Natural killer cell (primary cell): ENCODE measurements around the gene PLA2G4A. TPM values are rescaled to one million over a fixed set of nuclear protein-coding genes. Genes with fewer than 3 reads are reported as not detected.

Experiments
- ATAC-seq, 3 donors: fragments of 150-1000 bp in 2 of 3; fragments of 200-7000 bp in 1 of 3; cut with Tn5 transposase; 1 replicate in 1 of 3; 2 replicates in 2 of 3; pipeline ENCODE4 v1.10.0; 2021; ENCODE audit warnings: mild to moderate bottlenecking in 2 of 3, moderate library complexity in 2 of 3
- DNase-seq, 2 donors: peaks; one replicate each; pipeline versions ENCODE4 v3.0.0 to v3.0.0-alpha.2; 2013 to 2021; ENCODE audit warnings: mixed read lengths in 1 of 2
- H3K27ac ChIP-seq: one replicate; pipeline ENCODE4 v1.5.1; 2013; ENCODE audit warnings: mild to moderate bottlenecking, low read length
- H3K27me3 ChIP-seq: one replicate; pipeline ENCODE4 v1.6.1; 2013; ENCODE audit warnings: low read length; ENCODE audit not compliant: control insufficient read depth, insufficient read depth
- H3K36me3 ChIP-seq: one replicate; pipeline ENCODE4 v1.6.1; 2013; ENCODE audit warnings: low read length; ENCODE audit not compliant: control insufficient read depth, insufficient read depth
- H3K4me1 ChIP-seq: one replicate; pipeline ENCODE4 v1.6.1; 2013; ENCODE audit warnings: low read length; ENCODE audit not compliant: control insufficient read depth, insufficient read depth
- H3K4me3 ChIP-seq: one replicate; pipeline ENCODE4 v1.5.1; 2013; ENCODE audit warnings: low read length
- H3K9me3 ChIP-seq: one replicate; pipeline ENCODE4 v1.6.1; 2013; ENCODE audit warnings: low read length; ENCODE audit not compliant: control insufficient read depth, insufficient read depth
- H3K27ac Mint-ChIP-seq, 2 donors: one replicate each; pipeline ENCODE4 v1.8.0; 2022; ENCODE audit warnings: mild to moderate bottlenecking in 2 of 2, mixed read lengths in 2 of 2, moderate library complexity in 1 of 2
- H3K27me3 Mint-ChIP-seq, 2 donors: one replicate each; pipeline ENCODE4 v1.8.0; 2022; ENCODE audit warnings: low read depth in 2 of 2, mixed read lengths in 2 of 2
- H3K36me3 Mint-ChIP-seq: one replicate; pipeline ENCODE4 v1.8.0; 2022; ENCODE audit warnings: mixed read lengths
- H3K4me1 Mint-ChIP-seq, 2 donors: one replicate each; pipeline ENCODE4 v1.8.0; 2022; ENCODE audit warnings: mixed read lengths in 2 of 2
- H3K4me3 Mint-ChIP-seq: one replicate; pipeline ENCODE4 v1.8.0; 2022; ENCODE audit warnings: mild to moderate bottlenecking, moderate library complexity, mixed read lengths
- H3K9me3 Mint-ChIP-seq, 2 donors: one replicate each; pipeline ENCODE4 v1.8.0; 2022; ENCODE audit warnings: mixed read lengths in 2 of 2
- WGBS: methylation state at CpG from one replicate; pipeline ENCODE4 v1.1.7; 2013; ENCODE audit warnings: missing lambda C conversion rate; ENCODE audit not compliant: insufficient coverage; 5-methylcytosine and 5-hydroxymethylcytosine counted together
- intact Hi-C: fragments of 100-400 bp; cut with micrococcal nuclease; formaldehyde crosslinking; loops from one replicate; pipeline ENCODE4 v1.14.2; 2022
- total RNA-seq, 4 donors: library from RNA; stranded (reverse); fragments of 120-200 nt in 1 of 4; gene quantifications; one replicate each; pipeline versions ENCODE4 v1.2.3 to v1.2.4, GENCODE V29; 2013 to 2022
- TF ChIP-seq, protein P1 (sequence below): fragments of 200-600 bp; IDR thresholded peaks from one replicate; pipeline ENCODE4 v1.8.0; 2022; ENCODE audit warnings: antibody characterized with exemption

Gene PLA2G4A
- total RNA-seq, 3 donors from 2014 or later (not counting 1 experiment from before 2014, with no cell fraction given), result 0.33 to 1.3 (median 0.45) TPM

DNA sequence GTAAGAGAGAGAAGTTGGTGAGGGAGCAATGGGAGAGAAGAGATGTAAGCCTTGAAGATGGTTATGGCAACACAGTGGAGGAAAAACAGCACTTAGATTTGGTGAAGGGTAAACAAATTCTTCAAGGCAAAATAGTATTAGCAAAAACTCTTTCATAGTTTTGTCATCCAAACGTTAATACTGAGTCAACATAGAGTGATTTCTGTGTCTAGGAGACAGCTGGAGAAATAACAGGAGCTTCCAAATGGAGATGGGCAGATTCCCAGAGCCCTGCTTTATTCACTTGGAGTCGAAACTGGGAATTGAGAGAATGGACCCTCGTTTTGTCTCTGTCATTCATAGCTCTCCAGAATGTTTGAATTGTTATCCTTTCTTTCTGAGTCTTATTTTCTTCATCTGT, 68.3 kb downstream of the PLA2G4A start:
- H3K4me1 Mint-ChIP-seq, result no peaks in the 10 kb centered on the region
- ATAC-seq (no peak), DNase-seq (no peak)
- no peak overlapping the region for H3K4me3 Mint-ChIP-seq
- H3K9me3 Mint-ChIP-seq, result peaks cover 2 to 4% of the 10 kb centered on the region in 2 donors
- no peaks in the 10 kb centered on the region for H3K27me3 Mint-ChIP-seq
- 81% methylated on average over 2 of the region's 3 CpGs for WGBS
- TF ChIP-seq, protein P1, sequence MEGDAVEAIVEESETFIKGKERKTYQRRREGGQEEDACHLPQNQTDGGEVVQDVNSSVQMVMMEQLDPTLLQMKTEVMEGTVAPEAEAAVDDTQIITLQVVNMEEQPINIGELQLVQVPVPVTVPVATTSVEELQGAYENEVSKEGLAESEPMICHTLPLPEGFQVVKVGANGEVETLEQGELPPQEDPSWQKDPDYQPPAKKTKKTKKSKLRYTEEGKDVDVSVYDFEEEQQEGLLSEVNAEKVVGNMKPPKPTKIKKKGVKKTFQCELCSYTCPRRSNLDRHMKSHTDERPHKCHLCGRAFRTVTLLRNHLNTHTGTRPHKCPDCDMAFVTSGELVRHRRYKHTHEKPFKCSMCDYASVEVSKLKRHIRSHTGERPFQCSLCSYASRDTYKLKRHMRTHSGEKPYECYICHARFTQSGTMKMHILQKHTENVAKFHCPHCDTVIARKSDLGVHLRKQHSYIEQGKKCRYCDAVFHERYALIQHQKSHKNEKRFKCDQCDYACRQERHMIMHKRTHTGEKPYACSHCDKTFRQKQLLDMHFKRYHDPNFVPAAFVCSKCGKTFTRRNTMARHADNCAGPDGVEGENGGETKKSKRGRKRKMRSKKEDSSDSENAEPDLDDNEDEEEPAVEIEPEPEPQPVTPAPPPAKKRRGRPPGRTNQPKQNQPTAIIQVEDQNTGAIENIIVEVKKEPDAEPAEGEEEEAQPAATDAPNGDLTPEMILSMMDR, result no peak
- intact Hi-C loops, result no loop called here
- H3K4me1 ChIP-seq, result no peaks in the 10 kb centered on the region
- H3K27ac Mint-ChIP-seq, result no peak overlapping the region
- H3K27me3 ChIP-seq, result no peaks in the 10 kb centered on the region
- H3K9me3 ChIP-seq, result no peaks in the 10 kb centered on the region
- no peak overlapping the region for H3K27ac ChIP-seq
- no peaks in the 10 kb centered on the region for H3K36me3 ChIP-seq
- no peaks in the 10 kb centered on the region for H3K36me3 Mint-ChIP-seq
- H3K4me3 ChIP-seq, result no peak overlapping the region

GRCh38 chr1:186899577-186899976, 70.8 kb downstream of the PLA2G4A start:
- no peak overlapping the region for H3K27ac Mint-ChIP-seq
- no peaks in the 10 kb centered on the region for H3K9me3 ChIP-seq
- H3K4me3 ChIP-seq, result no peak overlapping the region
- ATAC-seq (no peak), DNase-seq (no peak)
- no peak overlapping the region for H3K27ac ChIP-seq
- no peaks in the 10 kb centered on the region for H3K4me1 ChIP-seq
- intact Hi-C loops, result no loop called here
- TF ChIP-seq, protein P1, result no peak
- no peaks in the 10 kb centered on the region for H3K36me3 Mint-ChIP-seq
- WGBS, result 83% methylated on average over 3 of the region's 3 CpGs
- H3K27me3 ChIP-seq, result no peaks in the 10 kb centered on the region
- H3K36me3 ChIP-seq, result no peaks in the 10 kb centered on the region
- no peaks in the 10 kb centered on the region for H3K4me1 Mint-ChIP-seq
- peaks cover 2 to 4% of the 10 kb centered on the region in 2 donors for H3K9me3 Mint-ChIP-seq
- no peaks in the 10 kb centered on the region for H3K27me3 Mint-ChIP-seq
- no peak overlapping the region for H3K4me3 Mint-ChIP-seq

DNA sequence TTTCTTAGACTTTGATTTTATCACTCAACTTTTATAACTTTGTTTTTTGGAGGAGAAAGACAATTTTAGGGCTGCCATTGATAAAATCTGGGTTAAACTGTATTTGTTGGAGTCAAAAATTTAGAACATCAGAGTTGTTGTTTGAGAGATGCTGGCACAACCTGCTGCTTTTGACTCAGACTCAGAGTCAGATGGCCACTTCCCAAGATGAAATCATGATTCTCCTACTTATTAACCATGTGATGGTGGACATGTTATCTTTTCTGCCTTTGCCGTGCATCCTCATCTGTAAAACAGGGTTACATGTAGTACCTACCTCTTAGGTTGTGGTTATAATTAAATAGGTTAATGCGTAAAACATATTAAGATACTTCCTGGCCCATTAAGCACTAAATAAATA, 71.2 kb downstream of the PLA2G4A start:
- Mint-ChIP-seq H3K4me1 (no peaks in the 10 kb centered on the region), H3K36me3 (no peaks in the 10 kb centered on the region), H3K4me3 (no peak overlapping the region), H3K27me3 (no peaks in the 10 kb centered on the region), H3K27ac (no peak overlapping the region), H3K9me3 (peaks cover 2 to 4% of the 10 kb centered on the region in 2 donors)
- DNase-seq (no peak), ATAC-seq (no peak)
- H3K4me3 ChIP-seq, result no peak overlapping the region
- no CpG with 5 or more reads among the region's 2 CpGs for WGBS
- no peaks in the 10 kb centered on the region for H3K36me3 ChIP-seq
- H3K4me1 ChIP-seq, result no peaks in the 10 kb centered on the region
- no peak overlapping the region for H3K27ac ChIP-seq
- TF ChIP-seq, protein P1, result no peak
- H3K27me3 ChIP-seq, result no peaks in the 10 kb centered on the region
- intact Hi-C loops, result no loop called here
- no peaks in the 10 kb centered on the region for H3K9me3 ChIP-seq

- H3K27me3 ChIP-seq, result no peaks in the 10 kb centered on the region
- DNase-seq (no peak), ATAC-seq (no peak)
- H3K27ac ChIP-seq, result no peak overlapping the region
- intact Hi-C loops, result no loop called here
- H3K4me3 Mint-ChIP-seq, result no peak overlapping the region
- H3K4me3 ChIP-seq, result no peak overlapping the region
- H3K4me1 ChIP-seq, result no peaks in the 10 kb centered on the region
- 84% methylated on average over 5 of the region's 5 CpGs for WGBS
- no peaks in the 10 kb centered on the region for H3K4me1 Mint-ChIP-seq
- H3K36me3 ChIP-seq, result no peaks in the 10 kb centered on the region
- H3K9me3 ChIP-seq, result no peaks in the 10 kb centered on the region
- H3K27ac Mint-ChIP-seq, result no peak overlapping the region
- no peaks in the 10 kb centered on the region for H3K27me3 Mint-ChIP-seq
- TF ChIP-seq, protein P1, result no peak
- H3K36me3 Mint-ChIP-seq, result no peaks in the 10 kb centered on the region
- peaks cover 2 to 4% of the 10 kb centered on the region in 2 donors for H3K9me3 Mint-ChIP-seq
These were observed 71.9 kb downstream of the PLA2G4A start for GRCh38 chr1:186900539-186901237.
